GM23338 (cell line): ENCODE data around the gene TNFRSF8. TPM values are rescaled to one million over a fixed set of nuclear protein-coding genes. Genes with fewer than 3 reads are reported as not detected.

Experiments
- ATAC-seq: fragments of 200-7000 bp; cut with Tn5 transposase; 3 replicates; pipeline ENCODE4 v1.9.1; 2020
- DNase-seq: peaks from one replicate; pipeline ENCODE4 v3.0.0-alpha.2; 2015; ENCODE audit warnings: low spot score
- H2AFZ ChIP-seq: fragments of 200-600 bp; sonication (generic); 2 replicates; pipeline ENCODE4 v1.8.0; 2016; ENCODE audit warnings: antibody characterized with exemption, mild to moderate bottlenecking, moderate library complexity
- H3F3A ChIP-seq: fragments of 200-600 bp; sonication (generic); replicated peaks from 2 replicates; pipeline ENCODE4 v1.8.0; 2017; ENCODE audit warnings: antibody characterized with exemption, mixed run types, low read depth
- H3K27ac ChIP-seq: fragments of 200-600 bp; sonication (generic); 2 replicates; pipeline ENCODE4 v1.6.1; 2016; ENCODE audit warnings: low read depth
- H3K27me3 ChIP-seq: fragments of 200-600 bp; sonication (generic); 2 replicates; pipeline ENCODE4 v1.8.0; 2016; ENCODE audit warnings: mild to moderate bottlenecking, mixed run types, moderate library complexity; ENCODE audit not compliant: insufficient read depth
- H3K36me3 ChIP-seq: fragments of 200-600 bp; sonication (generic); 2 replicates; pipeline ENCODE4 v1.8.0; 2016; ENCODE audit warnings: mild to moderate bottlenecking; ENCODE audit not compliant: insufficient read depth
- H3K4me1 ChIP-seq: fragments of 200-600 bp; sonication (generic); 2 replicates; pipeline ENCODE4 v1.8.0; 2016; ENCODE audit warnings: mild to moderate bottlenecking, moderate library complexity; ENCODE audit not compliant: insufficient read depth
- H3K4me2 ChIP-seq: fragments of 200-600 bp; sonication (generic); 2 replicates; pipeline ENCODE4 v1.7.1; 2017; ENCODE audit warnings: mixed run types
- H3K4me3 ChIP-seq: fragments of 200-600 bp; sonication (generic); 2 replicates; pipeline ENCODE4 v1.6.1; 2016; ENCODE audit warnings: mixed run types
- H3K79me2 ChIP-seq: fragments of 200-600 bp; sonication (generic); replicated peaks from 2 replicates; pipeline ENCODE4 v1.8.0; 2017; ENCODE audit warnings: mild to moderate bottlenecking; ENCODE audit not compliant: insufficient read depth
- H3K9me2 ChIP-seq: fragments of 200-600 bp; sonication (generic); 2 replicates; pipeline ENCODE4 v1.8.0; 2017; ENCODE audit not compliant: insufficient read depth
- H4K20me1 ChIP-seq: fragments of 200-600 bp; sonication (generic); replicated peaks from 2 replicates; pipeline ENCODE4 v1.8.0; 2017; ENCODE audit warnings: mild to moderate bottlenecking; ENCODE audit not compliant: insufficient read depth
- H3K27ac Mint-ChIP-seq: 2 replicates; pipeline ENCODE4 v1.8.0; 2020; ENCODE audit warnings: inconsistent platforms, mild to moderate bottlenecking, moderate library complexity, mixed read lengths
- H3K27me3 Mint-ChIP-seq: 3 replicates; pipeline ENCODE4 v1.8.0; 2022; ENCODE audit warnings: low read depth, mild to moderate bottlenecking, moderate library complexity, mixed read lengths, inconsistent platforms; ENCODE audit not compliant: insufficient read depth, poor library complexity
- H3K36me3 Mint-ChIP-seq: 3 replicates; pipeline ENCODE4 v1.8.0; 2021; ENCODE audit warnings: low read depth, mild to moderate bottlenecking, inconsistent platforms, moderate library complexity, mixed read lengths
- H3K4me1 Mint-ChIP-seq: 3 replicates; pipeline ENCODE4 v1.8.0; 2020; ENCODE audit warnings: mild to moderate bottlenecking, inconsistent platforms, mixed read lengths
- H3K4me3 Mint-ChIP-seq: 3 replicates; pipeline ENCODE4 v1.8.0; 2021; ENCODE audit warnings: moderate library complexity, mild to moderate bottlenecking, inconsistent platforms, mixed read lengths
- H3K9me3 Mint-ChIP-seq: 3 replicates; pipeline ENCODE4 v1.8.0; 2020; ENCODE audit warnings: moderate library complexity, mild to moderate bottlenecking, inconsistent platforms, mixed read lengths
- CREB1 ChIP-seq: fragments of 250-450 bp; sonication (Bioruptor Pico); IDR thresholded peaks from 2 replicates; pipeline ENCODE4 v1.5.0; 2020; ENCODE audit warnings: low read depth, mild to moderate bottlenecking, moderate library complexity
- CTCF ChIP-seq, 2 experiments: fragments of 200-600 bp in 1 of 2; sonication (generic) in 1 of 2; conservative IDR thresholded peaks; 2 replicates each; pipeline versions ENCODE4 v1.5.1 to v1.6.1; 2016 to 2017; ENCODE audit warnings: antibody characterized with exemption in 2 of 2, low read depth in 2 of 2, mild to moderate bottlenecking in 2 of 2, moderate library complexity in 1 of 2
- ETS1 ChIP-seq: IDR thresholded peaks from 2 replicates; pipeline ENCODE4 v1.6.1; 2016; ENCODE audit warnings: antibody characterized with exemption
- EZH2 ChIP-seq: fragments of 200-600 bp; sonication (generic); IDR thresholded peaks from one replicate; pipeline ENCODE4 v1.8.0; 2017; ENCODE audit warnings: antibody characterized with exemption, mild to moderate bottlenecking, low read depth; ENCODE audit not compliant: unreplicated experiment
- EZH2phosphoT487 ChIP-seq: fragments of 200-600 bp; sonication (generic); IDR thresholded peaks from one replicate; pipeline ENCODE4 v1.8.1; 2018; ENCODE audit warnings: antibody characterized with exemption; ENCODE audit not compliant: unreplicated experiment
- JUNB ChIP-seq: IDR thresholded peaks from one replicate; pipeline ENCODE4 v1.6.1; 2016; ENCODE audit warnings: antibody characterized with exemption; ENCODE audit not compliant: unreplicated experiment
- NANOG ChIP-seq: IDR thresholded peaks from 2 replicates; pipeline ENCODE4 v1.6.1; 2016; ENCODE audit warnings: antibody characterized with exemption, borderline replicate concordance
- POLR2AphosphoS5 ChIP-seq: IDR thresholded peaks from 2 replicates; pipeline ENCODE4 v1.6.1; 2016; ENCODE audit warnings: antibody characterized with exemption, low read depth
- REST ChIP-seq: IDR thresholded peaks from one replicate; pipeline ENCODE4 v1.6.1; 2018; ENCODE audit warnings: antibody characterized with exemption; ENCODE audit not compliant: unreplicated experiment
- STAT1 ChIP-seq: IDR thresholded peaks from one replicate; pipeline ENCODE4 v1.6.1; 2016; ENCODE audit warnings: antibody characterized with exemption; ENCODE audit not compliant: unreplicated experiment
- ZNF114 ChIP-seq: fragments of 250-450 bp; sonication (Bioruptor Pico); IDR thresholded peaks from 2 replicates; pipeline ENCODE4 v1.5.0; 2020; ENCODE audit warnings: mild to moderate bottlenecking, moderate library complexity
- ZNF331 ChIP-seq: fragments of 250-450 bp; sonication (Bioruptor Pico); IDR thresholded peaks from 2 replicates; pipeline ENCODE4 v1.5.0; 2020; ENCODE audit warnings: low read depth, mild to moderate bottlenecking, moderate library complexity
- ZNF462 ChIP-seq: fragments of 250-450 bp; sonication (Bioruptor Pico); IDR thresholded peaks from 2 replicates; pipeline ENCODE4 v1.5.0; 2020; ENCODE audit warnings: mild to moderate bottlenecking, moderate library complexity
- polyA plus RNA-seq: library from polyadenylated mRNA; unstranded; fragments of >200 nt; fragmentation: Nextera tagmentation; extraction: Ambion mirVana; gene quantifications from 2 replicates; pipeline ENCODE4 v1.2.1, GENCODE V29; 2016
- total RNA-seq: library from RNA; depleted of rRNA; stranded (reverse); fragments of >200 nt; shearing (Covaris generic); gene quantifications from 2 replicates; pipeline ENCODE4 v1.2.3, GENCODE V29; 2014

The TNFRSF8 gene
- total and polyA plus RNA-seq, 2 experiments from 2014 or later, result 11.7 to 28.2 TPM

GRCh38 chr1:12170263-12170671 lies 107.2 kb downstream of the TNFRSF8 start:
- TF ChIP-seq CREB1 (CRISPR knock-in tag) (no peak), ETS1 (no peak), REST (no peak), ZNF114 (no peak), JUNB (no peak), NANOG (no peak), EZH2 (no peak), EZH2phosphoT487 (no peak), ZNF462 (no peak), ZNF331 (CRISPR knock-in tag) (no peak), CTCF (conservative IDR thresholded peaks at IDR 0.05; ENCODE audit: low read depth in 2 of 2) (no peak), STAT1 (no peak), POLR2AphosphoS5 (no peak)
- no peaks in the 10 kb centered on the region for H3K79me2 ChIP-seq
- Mint-ChIP-seq H3K9me3 (no peaks in the 10 kb centered on the region), H3K27me3 (peaks cover 26% of the 10 kb centered on the region), H3K4me3 (no peak overlapping the region), H3K36me3 (no peaks in the 10 kb centered on the region; the same call in 2 of the 3 replicates), H3K4me1 (peaks cover 16% of the 10 kb centered on the region; the same call in 2 of the 3 replicates), H3K27ac (no peak overlapping the region)
- H3K27me3 ChIP-seq, result peaks cover 38% of the 10 kb centered on the region
- no peaks in the 10 kb centered on the region; the same call in 1 of the 2 replicates for H3K4me1 ChIP-seq
- no peak overlapping the region for H3K4me2 ChIP-seq
- H4K20me1 ChIP-seq, result no peaks in the 10 kb centered on the region
- ATAC-seq (no peak), DNase-seq (no peak)
- no peak overlapping the region for H3K27ac ChIP-seq
- no peak overlapping the region for H2AFZ ChIP-seq
- no peaks in the 10 kb centered on the region; the same call in 1 of the 2 replicates for H3K36me3 ChIP-seq
- no peaks in the 10 kb centered on the region for H3K9me2 ChIP-seq
- no peaks in the 10 kb centered on the region for H3F3A ChIP-seq
- H3K4me3 ChIP-seq, result no peak overlapping the region
